NCI-H69 (cell line): ENCODE results near the gene ZNF341.
"Not testable (repeated sequence)": the region's sequence is repeated elsewhere in the genome, so short reads cannot be mapped to it uniquely, and the experiment has no call there.

Source experiments
- DNase-seq: peaks from one replicate; lab custom pipeline; 2025; lab: John Stamatoyannopoulos, UW

The ZNF341 gene

GRCh38 chr20:33731693-33732165 is at the start of gene ZNF341:
ZNF341 (plus strand) TSS chr20:33731996; CDS start chr20:33732022, 26 bp downstream.
- DNase-seq, result peak; percentile 98

- DNase-seq, result peak; percentile 96
Observed at GRCh38 chr20:33684533-33685327, 47.1 kb upstream of the ZNF341 start.

- peak; percentile 96 for DNase-seq
Observed at GRCh38 chr20:33685328-33686099, 46.3 kb upstream of the ZNF341 start.

- peak; percentile 99 for DNase-seq
Observed at GRCh38 chr20:33686100-33686983, 45.5 kb upstream of the ZNF341 start, which contains the start of gene E2F1. E2F1 (minus strand) TSS chr20:33686385; CDS start chr20:33686264, 121 bp downstream.

GRCh38 chr20:33686984-33687366 is 44.8 kb upstream of the ZNF341 start:
- DNase-seq, result no peak

- no peak for DNase-seq
Observed at GRCh38 chr20:33687370-33687915, 44.4 kb upstream of the ZNF341 start.

- DNase-seq, result no peak
Observed at GRCh38 chr20:33687993-33688937, 43.5 kb upstream of the ZNF341 start.

- DNase-seq, result no peak
Observed at GRCh38 chr20:33688938-33689424, 42.8 kb upstream of the ZNF341 start.

- DNase-seq, result no peak
Observed at GRCh38 chr20:33689493-33689892, 42.3 kb upstream of the ZNF341 start.

GRCh38 chr20:33689973-33690372 is 41.8 kb upstream of the ZNF341 start:
- no peak for DNase-seq

- peak; percentile 68 for DNase-seq
Observed at GRCh38 chr20:33693289-33693688, 38.5 kb upstream of the ZNF341 start.

GRCh38 chr20:33693741-33694638 is 37.8 kb upstream of the ZNF341 start:
- DNase-seq, result peak; percentile 80

- no peak for DNase-seq
Observed at GRCh38 chr20:33694639-33695012, 37.2 kb upstream of the ZNF341 start.

GRCh38 chr20:33696448-33696847 is 35.3 kb upstream of the ZNF341 start:
- no peak for DNase-seq

GRCh38 chr20:33697129-33697528 is 34.7 kb upstream of the ZNF341 start:
- no peak for DNase-seq

- DNase-seq, result not testable (repeated sequence)
Observed at GRCh38 chr20:33698966-33699365, 32.8 kb upstream of the ZNF341 start.

GRCh38 chr20:33700696-33701441 is 30.9 kb upstream of the ZNF341 start:
- DNase-seq, result not testable (repeated sequence)

GRCh38 chr20:33701629-33702450 is 30.0 kb upstream of the ZNF341 start:
- DNase-seq, result no peak
